ENCODE results near the gene SYNGAP1.

SYNGAP1 gene

GRCh38 chr6:33424855-33425667, 5.2 kb downstream of the SYNGAP1 start:
- no peak for FAIRE-seq

- FAIRE-seq, result peak; percentile 17
Observed at GRCh38 chr6:33425668-33426577, 6.1 kb downstream of the SYNGAP1 start.

GRCh38 chr6:33426590-33427511, 7.0 kb downstream of the SYNGAP1 start:
- no peak for FAIRE-seq

GRCh38 chr6:33427585-33428223, 7.8 kb downstream of the SYNGAP1 start:
- no peak for FAIRE-seq

- no peak for FAIRE-seq
Observed at GRCh38 chr6:33428224-33428965, 8.5 kb downstream of the SYNGAP1 start.

- FAIRE-seq, result no peak
Observed at GRCh38 chr6:33428966-33429749, 9.3 kb downstream of the SYNGAP1 start.

- no peak for FAIRE-seq
Observed at GRCh38 chr6:33429750-33430052, 9.8 kb downstream of the SYNGAP1 start.

- no peak for FAIRE-seq
Observed at GRCh38 chr6:33430334-33430733, 10.5 kb downstream of the SYNGAP1 start.

GRCh38 chr6:33430991-33431879, 11.4 kb downstream of the SYNGAP1 start:
- peak; percentile 80 for FAIRE-seq

- no peak for FAIRE-seq
Observed at GRCh38 chr6:33431880-33432541, 12.1 kb downstream of the SYNGAP1 start.

- no peak for FAIRE-seq
Observed at GRCh38 chr6:33432546-33432945, 12.7 kb downstream of the SYNGAP1 start.

- FAIRE-seq, result no peak
Observed at GRCh38 chr6:33433001-33433543, 13.2 kb downstream of the SYNGAP1 start.

GRCh38 chr6:33433544-33434191, 13.8 kb downstream of the SYNGAP1 start:
- FAIRE-seq, result no peak

GRCh38 chr6:33434961-33435360, 15.1 kb downstream of the SYNGAP1 start:
- FAIRE-seq, result no peak

- no peak for FAIRE-seq
Observed at GRCh38 chr6:33437666-33438065, 17.8 kb downstream of the SYNGAP1 start.

- no peak for FAIRE-seq
Observed at GRCh38 chr6:33438978-33439594, 19.2 kb downstream of the SYNGAP1 start.

GRCh38 chr6:33439956-33440648, 20.2 kb downstream of the SYNGAP1 start:
- no peak for FAIRE-seq
